HG03565 (cell line): Measurements from ENCODE around the gene TRIM32.

Source experiments
- ATAC-seq: cut with Tn5 transposase; IDR thresholded peaks from one replicate; pipeline ENCODE4 v1.9.1; 2021; ENCODE audit warnings: mild to moderate bottlenecking, moderate library complexity; ENCODE audit not compliant: unreplicated experiment

The TRIM32 gene

GRCh38 chr9:116703634-116704033, 16.5 kb downstream of the TRIM32 start:
- no peak for ATAC-seq

GRCh38 chr9:116704470-116704869, 17.4 kb downstream of the TRIM32 start:
- ATAC-seq, result no peak

- no peak for ATAC-seq
These were observed 18.4 kb downstream of the TRIM32 start for GRCh38 chr9:116705531-116705930.

- ATAC-seq, result no peak
These were observed 19.5 kb downstream of the TRIM32 start for GRCh38 chr9:116706310-116707290.

- ATAC-seq, result no peak
These were observed 25.7 kb downstream of the TRIM32 start for GRCh38 chr9:116712781-116713180.

GRCh38 chr9:116713271-116713670, 26.2 kb downstream of the TRIM32 start:
- ATAC-seq, result no peak

- no peak for ATAC-seq
These were observed 28.6 kb downstream of the TRIM32 start for GRCh38 chr9:116715751-116716150.

GRCh38 chr9:116716438-116716837, 29.3 kb downstream of the TRIM32 start:
- no peak for ATAC-seq

GRCh38 chr9:116717150-116717549, 30.0 kb downstream of the TRIM32 start:
- no peak for ATAC-seq

- ATAC-seq, result no peak
These were observed 31.0 kb downstream of the TRIM32 start for GRCh38 chr9:116718111-116718510.

GRCh38 chr9:116720111-116720510, 33.0 kb downstream of the TRIM32 start:
- no peak for ATAC-seq

- ATAC-seq, result no peak
These were observed 34.3 kb downstream of the TRIM32 start for GRCh38 chr9:116721411-116721810.

GRCh38 chr9:116721944-116722343, 34.8 kb downstream of the TRIM32 start:
- ATAC-seq, result no peak

- no peak for ATAC-seq
These were observed 37.0 kb downstream of the TRIM32 start for GRCh38 chr9:116724123-116724522.

GRCh38 chr9:116726602-116727001, 39.5 kb downstream of the TRIM32 start:
- ATAC-seq, result no peak

GRCh38 chr9:116733010-116733641, 46.0 kb downstream of the TRIM32 start:
- ATAC-seq, result no peak

- ATAC-seq, result no peak
These were observed 49.5 kb downstream of the TRIM32 start for GRCh38 chr9:116736399-116737151.

- ATAC-seq, result peak; percentile 58
These were observed 50.0 kb downstream of the TRIM32 start for GRCh38 chr9:116737152-116737546.

- no peak for ATAC-seq
These were observed 54.1 kb downstream of the TRIM32 start for GRCh38 chr9:116741086-116741740.

- no peak for ATAC-seq
These were observed 54.6 kb downstream of the TRIM32 start for GRCh38 chr9:116741742-116742141.

- no peak for ATAC-seq
These were observed 62.1 kb downstream of the TRIM32 start for GRCh38 chr9:116749176-116749575.
